ENCODE measurements around the gene SRC.

- no peak for TF ChIP-seq CTCF (IDR thresholded peaks at IDR 0.05)
- no peak for TF ChIP-seq POLR2A (IDR thresholded peaks at IDR 0.05)
Observed at GRCh38 chr20:37351689-37352607, 6.0 kb downstream of the SRC start.

Measured in lower leg skin (tissue), 3 donors.